ENCODE results near the gene RPS27. TPM values are rescaled to one million over a fixed set of nuclear protein-coding genes. Genes with fewer than 3 reads are reported as not detected.

The RPS27 gene
- total RNA-seq, 2 experiments from 2014 or later = 2,339 to 2,449 TPM

GRCh38 chr1:153951801-153952200 lies 38.8 kb upstream of the RPS27 start:
- CTCF ChIA-PET = no interaction called here
- peaks cover 30% of the 10 kb centered on the region for H3K4me1 Mint-ChIP-seq (ENCODE audit: low read depth)
- H3K27me3 Mint-ChIP-seq (ENCODE audit: low read depth) = no peaks in the 10 kb centered on the region
- no peak overlapping the region for H3K4me3 Mint-ChIP-seq
- no peak overlapping the region for H3K27ac Mint-ChIP-seq
- no peaks in the 10 kb centered on the region for H3K9me3 Mint-ChIP-seq
- intact Hi-C loops (cut with micrococcal nuclease) = no loop called here
- DNase-seq = no peak
- peaks cover 31% of the 10 kb centered on the region for H3K36me3 Mint-ChIP-seq (ENCODE audit: low read depth)

GRCh38 chr1:153953859-153954365 lies 36.6 kb upstream of the RPS27 start:
- peaks cover 36% of the 10 kb centered on the region for H3K4me1 Mint-ChIP-seq (ENCODE audit: low read depth)
- no peak for DNase-seq
- H3K9me3 Mint-ChIP-seq = no peaks in the 10 kb centered on the region
- CTCF ChIA-PET = no interaction called here
- no peak overlapping the region for H3K4me3 Mint-ChIP-seq
- H3K27me3 Mint-ChIP-seq (ENCODE audit: low read depth) = no peaks in the 10 kb centered on the region
- peak overlapping the region; percentile 27 for H3K27ac Mint-ChIP-seq
- peaks cover 28% of the 10 kb centered on the region for H3K36me3 Mint-ChIP-seq (ENCODE audit: low read depth)
- intact Hi-C loops (cut with micrococcal nuclease) = no loop called here

- CTCF ChIA-PET = interaction anchor here (0.7 to 1.1 kb wide), 2 partner anchors 23 to 30 kb away, joined by 3 to 4 read pairs; partner anchors contain the start of gene JTB
Measured at GRCh38 chr1:153954826-153955225, 35.7 kb upstream of the RPS27 start.

GRCh38 chr1:153956997-153957715 lies 33.4 kb upstream of the RPS27 start:
- peak overlapping the region; percentile 92 for H3K27ac Mint-ChIP-seq
- H3K9me3 Mint-ChIP-seq = no peaks in the 10 kb centered on the region
- no peak for DNase-seq
- H3K27me3 Mint-ChIP-seq (ENCODE audit: low read depth) = no peaks in the 10 kb centered on the region
- peak overlapping the region; percentile 86 for H3K4me3 Mint-ChIP-seq
- H3K4me1 Mint-ChIP-seq (ENCODE audit: low read depth) = peaks cover 48% of the 10 kb centered on the region
- CTCF ChIA-PET = interaction anchor here (0.6 to 2.0 kb wide), 6 partner anchors 10 to 307 kb away, joined by 4 to 10 read pairs (median 6); partner anchors contain the start of genes CREB3L4, DENND4B, JTB and RAB13
- H3K36me3 Mint-ChIP-seq (ENCODE audit: low read depth) = peaks cover 12% of the 10 kb centered on the region
- intact Hi-C loops (cut with micrococcal nuclease) = loop anchor here (1.0 to 5.0 kb wide), 3 partner anchors 230 to 315 kb away; partner anchors contain the start of genes HAX1, INTS3 and UBAP2L

More at GRCh38 chr1:153954826-153955225, 35.7 kb upstream of the RPS27 start:
- no peak overlapping the region for H3K4me3 Mint-ChIP-seq
- H3K27me3 Mint-ChIP-seq (ENCODE audit: low read depth) = no peaks in the 10 kb centered on the region
- no peaks in the 10 kb centered on the region for H3K9me3 Mint-ChIP-seq
- peaks cover 37% of the 10 kb centered on the region for H3K4me1 Mint-ChIP-seq (ENCODE audit: low read depth)
- intact Hi-C loops (cut with micrococcal nuclease) = loop anchor here (5.0 kb wide), 2 partner anchors 228 to 317 kb away; partner anchors contain the start of genes HAX1 and INTS3
- H3K36me3 Mint-ChIP-seq (ENCODE audit: low read depth) = peaks cover 26% of the 10 kb centered on the region
- peak overlapping the region; percentile 27 for H3K27ac Mint-ChIP-seq
- no peak for DNase-seq

- peaks cover 52% of the 10 kb centered on the region for H3K4me1 Mint-ChIP-seq (ENCODE audit: low read depth)
- H3K9me3 Mint-ChIP-seq = no peaks in the 10 kb centered on the region
- DNase-seq = peak; percentile 64
- peak overlapping the region; percentile 86 for H3K4me3 Mint-ChIP-seq
- peak overlapping the region; percentile 92 for H3K27ac Mint-ChIP-seq
- H3K36me3 Mint-ChIP-seq (ENCODE audit: low read depth) = peaks cover 16% of the 10 kb centered on the region
- H3K27me3 Mint-ChIP-seq (ENCODE audit: low read depth) = no peaks in the 10 kb centered on the region
- CTCF ChIA-PET = interaction anchor here (0.6 to 2.0 kb wide), 3 partner anchors 13 to 307 kb away, joined by 4 to 7 read pairs (median 5); partner anchors contain the start of gene RAB13
- intact Hi-C loops (cut with micrococcal nuclease) = loop anchor here (1.0 to 5.0 kb wide), 10 partner anchors 10 to 315 kb away; partner anchors contain the start of genes CREB3L4, HAX1, INTS3 and JTB
Measured at GRCh38 chr1:153957744-153958110, 32.8 kb upstream of the RPS27 start.

- peak; percentile 99 for DNase-seq
- peaks cover 13% of the 10 kb centered on the region for H3K36me3 Mint-ChIP-seq (ENCODE audit: low read depth)
- H3K9me3 Mint-ChIP-seq = no peaks in the 10 kb centered on the region
- H3K27ac Mint-ChIP-seq = peak within 1 kb of the TSS; percentile 92
- H3K4me3 Mint-ChIP-seq = peak within 1 kb of the TSS; percentile 86
- H3K4me1 Mint-ChIP-seq (ENCODE audit: low read depth) = peaks cover 53% of the 10 kb centered on the region
- H3K27me3 Mint-ChIP-seq (ENCODE audit: low read depth) = no peaks in the 10 kb centered on the region
- CTCF ChIA-PET = interaction anchor here (1.3 kb wide), 3 partner anchors 12 to 31 kb away, joined by 4 to 7 read pairs (median 5); partner anchors contain the start of genes DENND4B and RAB13
- intact Hi-C loops (cut with micrococcal nuclease) = loop anchor here (1.0 to 5.0 kb wide), 9 partner anchors 9 to 314 kb away; partner anchors contain the start of genes CREB3L4, HAX1, INTS3 and JTB
Measured at GRCh38 chr1:153958111-153958960, 32.2 kb upstream of the RPS27 start, which contains the start of gene CRTC2. TSS of gene CRTC2 (minus strand) at chr1:153958612. CDS start at chr1:153958497, 115 bp downstream.

- Mint-ChIP-seq H3K4me1 (ENCODE audit: low read depth) (peaks cover 52% of the 10 kb centered on the region), H3K27me3 (ENCODE audit: low read depth) (no peaks in the 10 kb centered on the region), H3K27ac (peak overlapping the region; percentile 92), H3K4me3 (peak overlapping the region; percentile 86), H3K9me3 (no peaks in the 10 kb centered on the region), H3K36me3 (ENCODE audit: low read depth) (peaks cover 11% of the 10 kb centered on the region)
- CTCF ChIA-PET = interaction anchor here (1.3 kb wide), 2 partner anchors 12 to 30 kb away, joined by 4 to 7 read pairs; partner anchors contain the start of gene DENND4B
- intact Hi-C loops (cut with micrococcal nuclease) = loop anchor here (1.0 to 5.0 kb wide), 9 partner anchors 8 to 313 kb away; partner anchors contain the start of genes CREB3L4, HAX1, INTS3 and JTB
- no peak for DNase-seq
Measured at GRCh38 chr1:153958961-153959260, 31.7 kb upstream of the RPS27 start.

DNA sequence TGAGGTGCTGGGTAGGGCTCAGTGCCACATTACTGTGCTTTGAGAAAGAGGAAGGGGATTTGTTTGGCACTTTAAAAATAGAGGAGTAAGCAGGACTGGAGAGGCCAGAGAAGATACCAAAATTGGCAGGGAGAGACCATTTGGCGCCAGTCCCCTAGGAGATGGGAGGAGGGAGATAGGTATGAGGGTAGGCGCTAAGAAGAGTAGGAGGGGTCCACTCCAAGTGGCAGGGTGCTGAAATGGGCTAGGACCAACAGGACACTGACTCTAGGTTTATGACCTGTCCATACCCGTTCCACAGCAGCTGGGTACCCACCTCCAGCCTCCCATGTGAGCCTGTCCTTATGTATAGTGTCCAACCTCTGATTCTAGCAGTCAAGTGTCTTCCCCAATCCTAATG lies 31.1 kb upstream of the RPS27 start:
- no peaks in the 10 kb centered on the region for H3K9me3 Mint-ChIP-seq
- H3K27me3 Mint-ChIP-seq (ENCODE audit: low read depth) = no peaks in the 10 kb centered on the region
- intact Hi-C loops (cut with micrococcal nuclease) = loop anchor here (5.0 kb wide), 2 partner anchors 232 to 313 kb away; partner anchors contain the start of genes HAX1 and INTS3
- peaks cover 50% of the 10 kb centered on the region for H3K4me1 Mint-ChIP-seq (ENCODE audit: low read depth)
- H3K27ac Mint-ChIP-seq = peak overlapping the region; percentile 34
- CTCF ChIA-PET = interaction anchor here (0.6 to 1.3 kb wide), 3 partner anchors 13 to 33 kb away, joined by 3 to 7 read pairs (median 4); partner anchors contain the start of gene DENND4B
- DNase-seq = no peak
- H3K36me3 Mint-ChIP-seq (ENCODE audit: low read depth) = peaks cover 7% of the 10 kb centered on the region
- no peak overlapping the region for H3K4me3 Mint-ChIP-seq

DNA sequence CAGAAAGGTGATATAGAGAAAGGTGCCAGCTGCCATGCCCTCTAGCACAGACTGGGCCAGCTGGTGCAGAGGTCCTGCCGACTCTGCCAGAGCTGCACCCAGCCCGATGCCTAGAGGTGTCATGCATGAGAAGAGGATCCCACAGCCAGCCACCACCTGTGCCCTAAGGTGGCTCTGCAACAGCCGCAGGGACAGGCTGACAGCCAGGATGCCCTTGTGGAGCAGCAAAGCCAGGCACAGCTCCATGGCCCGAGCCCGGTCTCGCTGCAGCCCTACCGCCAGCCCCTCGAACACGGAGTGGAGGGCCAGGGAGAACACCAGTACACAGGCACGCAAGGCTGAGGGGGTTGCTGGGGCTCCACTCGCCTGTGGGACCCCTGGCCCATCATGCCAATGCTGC lies 30.4 kb upstream of the RPS27 start:
- CTCF ChIA-PET = interaction anchor here (0.6 kb wide), 2 partner anchors 15 to 33 kb away, joined by 3 to 4 read pairs; no protein-coding TSS in a partner anchor
- Mint-ChIP-seq H3K4me3 (no peak overlapping the region), H3K27me3 (ENCODE audit: low read depth) (no peaks in the 10 kb centered on the region), H3K36me3 (ENCODE audit: low read depth) (peaks cover 6% of the 10 kb centered on the region), H3K27ac (no peak overlapping the region), H3K4me1 (ENCODE audit: low read depth) (peaks cover 46% of the 10 kb centered on the region), H3K9me3 (no peaks in the 10 kb centered on the region)
- DNase-seq = no peak
- intact Hi-C loops (cut with micrococcal nuclease) = loop anchor here (5.0 to 10.0 kb wide), 3 partner anchors 288 to 1045 kb away; partner anchors contain the start of genes ILF2, S100A6 and ZBTB7B

DNA sequence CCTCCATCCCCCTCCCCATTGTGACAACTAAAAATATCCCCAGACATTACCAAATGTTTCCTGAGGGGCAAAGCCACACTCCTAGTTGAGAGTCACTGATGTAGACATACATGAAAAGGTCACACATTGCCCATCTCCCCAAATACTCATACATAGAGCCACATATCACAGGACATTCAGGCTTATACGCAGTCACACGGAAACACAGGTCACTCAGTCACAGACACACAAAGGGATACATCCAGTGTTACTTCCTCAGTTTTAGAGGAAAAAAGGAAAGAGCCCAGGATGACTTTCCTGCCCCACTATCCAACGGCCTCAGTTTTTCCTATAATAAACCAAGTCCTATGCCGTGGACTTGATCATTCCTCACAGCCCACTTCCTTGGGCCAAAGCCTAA lies 29.1 kb upstream of the RPS27 start:
- CTCF ChIA-PET = interaction anchor here (0.9 kb wide), 1 partner anchor 9 kb away, joined by 3 read pairs; no protein-coding TSS in a partner anchor
- Mint-ChIP-seq H3K27me3 (ENCODE audit: low read depth) (no peaks in the 10 kb centered on the region), H3K4me3 (peak overlapping the region; percentile 82), H3K9me3 (no peaks in the 10 kb centered on the region), H3K4me1 (ENCODE audit: low read depth) (peaks cover 45% of the 10 kb centered on the region), H3K36me3 (ENCODE audit: low read depth) (peaks cover 9% of the 10 kb centered on the region), H3K27ac (peak overlapping the region; percentile 48)
- intact Hi-C loops (cut with micrococcal nuclease) = loop anchor here (5.0 to 10.0 kb wide), 3 partner anchors 289 to 1043 kb away; partner anchors contain the start of genes ILF2, S100A6 and ZBTB7B
- no peak for DNase-seq
